NOMO-1 treated with dmso at 0.1 percent for 144 hours (cell line): ENCODE data around the gene UCN2.

ENCODE experiments used
- DNase-seq: peaks from one replicate; lab custom pipeline; 2025; ENCODE audit not compliant: unreplicated experiment; lab: John Stamatoyannopoulos, UW

UCN2 gene, protein sequence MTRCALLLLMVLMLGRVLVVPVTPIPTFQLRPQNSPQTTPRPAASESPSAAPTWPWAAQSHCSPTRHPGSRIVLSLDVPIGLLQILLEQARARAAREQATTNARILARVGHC

DNA sequence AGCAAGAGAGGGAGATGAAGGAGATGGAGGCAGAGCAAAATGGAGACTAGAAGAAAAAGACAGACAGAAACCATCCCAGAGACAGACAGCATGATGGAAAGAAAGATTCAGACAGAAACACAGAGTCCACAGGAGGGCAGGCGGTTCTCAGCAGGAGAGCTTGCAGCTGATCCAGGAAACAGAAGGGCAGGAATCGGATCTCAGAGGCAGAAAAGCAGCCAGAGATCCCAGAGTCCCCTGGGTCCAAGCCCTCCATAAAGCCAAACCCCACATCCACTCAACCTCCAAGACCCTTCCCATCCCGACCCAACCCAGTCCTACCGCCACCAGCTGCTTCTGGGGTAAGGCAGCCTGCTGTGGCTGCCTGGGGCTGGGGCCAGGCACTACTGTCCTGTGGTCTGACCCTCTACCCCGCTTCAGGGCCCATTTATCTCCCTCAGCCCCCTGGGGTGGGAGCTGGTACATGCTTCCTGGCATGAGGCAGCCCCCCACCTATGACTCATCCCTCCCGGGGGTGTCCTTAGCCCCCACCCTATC lies at the start of gene UCN2:
Gene UCN2 (minus strand): TSS at position 400 of the 537 bp plus-strand sequence. CDS start 657 bp downstream, outside the sequence.
- no peak for DNase-seq

DNA sequence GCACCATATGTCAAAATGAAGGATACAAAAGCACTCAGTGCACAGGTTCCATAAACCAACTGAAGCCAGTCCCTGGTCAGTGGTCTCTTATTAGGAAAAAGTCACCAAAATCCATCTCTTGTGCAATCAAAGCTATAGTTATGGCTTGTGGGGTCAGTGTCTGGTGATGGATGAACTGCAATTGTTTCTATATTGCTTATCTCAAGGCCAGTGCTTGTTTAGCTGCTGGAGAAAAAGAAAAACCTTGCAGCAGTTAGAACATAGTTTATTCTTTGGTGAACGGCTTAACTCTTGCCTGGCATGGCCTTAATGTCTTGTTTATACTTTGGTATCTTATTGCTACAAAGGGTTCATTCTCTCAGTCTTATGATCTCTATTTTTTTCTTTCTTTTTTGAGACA lies 48.7 kb upstream of the UCN2 start:
- no peak for DNase-seq

DNA sequence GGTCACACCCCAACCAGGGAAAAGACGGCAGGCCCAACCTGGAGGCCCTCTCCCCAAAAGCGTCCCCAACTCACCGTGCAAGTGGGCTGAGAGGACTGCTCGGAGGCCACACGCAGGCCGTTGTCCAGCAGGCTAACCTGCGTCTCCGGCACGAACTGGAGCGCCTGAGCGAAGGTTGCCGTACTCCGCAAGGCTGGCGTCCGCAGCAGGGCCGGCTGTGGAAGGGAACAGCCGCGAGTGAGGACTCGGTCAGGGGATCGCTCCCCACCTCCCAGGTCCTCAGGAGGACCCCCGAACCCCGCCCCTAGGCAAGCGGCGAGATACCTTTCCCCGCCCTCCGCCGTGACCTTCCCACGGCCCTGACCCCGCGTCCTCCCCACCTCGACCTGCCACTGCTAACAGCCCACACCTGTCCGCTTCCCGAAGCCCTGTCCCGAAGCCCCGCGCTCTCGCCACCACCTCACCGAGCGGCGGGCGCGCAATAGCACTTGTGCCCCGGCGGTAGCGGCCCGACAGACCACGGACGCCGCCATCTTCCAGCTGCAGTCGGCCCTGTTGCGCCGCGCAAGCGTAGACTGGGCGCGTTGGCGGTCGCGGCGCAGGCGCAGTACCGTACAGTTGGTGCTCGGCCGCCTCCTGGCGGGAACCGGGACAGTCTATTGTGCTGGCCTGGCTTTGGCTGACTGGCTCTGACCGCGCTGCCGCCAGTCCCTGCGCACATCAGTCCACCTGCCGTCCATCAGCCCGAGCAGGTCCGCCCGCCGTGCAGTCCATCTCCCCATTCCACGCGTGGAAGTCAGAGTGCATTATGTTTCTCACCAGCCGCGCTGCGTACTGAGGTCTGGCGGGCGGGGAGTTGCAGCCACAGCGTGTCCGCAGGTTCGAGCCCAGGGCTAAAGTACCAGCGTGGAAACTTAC lies 45.8 kb upstream of the UCN2 start, which contains the start of gene UQCRC1:
Gene UQCRC1 (minus strand): TSS at position 559 of the 918 bp plus-strand sequence. CDS start 26 bp downstream, at position 533.
- DNase-seq = peak; percentile 89

DNA sequence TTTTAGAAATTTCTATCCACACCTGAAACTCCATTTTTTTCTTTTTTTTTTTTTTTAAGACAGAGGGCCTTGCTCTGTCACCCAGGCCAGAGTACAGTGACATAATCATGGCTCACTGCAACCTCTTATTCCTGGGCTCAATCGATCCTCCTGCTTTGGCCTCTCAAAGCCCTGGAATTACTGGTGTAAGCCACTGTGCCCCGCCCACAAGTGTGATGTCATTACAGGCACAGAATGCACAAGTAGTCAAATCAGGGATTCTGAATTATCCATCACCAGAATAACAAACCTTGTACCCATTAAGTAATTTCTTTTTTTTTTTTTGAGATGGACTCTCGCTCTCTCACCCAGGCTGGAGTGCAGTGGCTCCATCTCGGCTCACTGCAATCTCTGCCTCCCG lies 43.9 kb upstream of the UCN2 start:
- DNase-seq = no peak

DNA sequence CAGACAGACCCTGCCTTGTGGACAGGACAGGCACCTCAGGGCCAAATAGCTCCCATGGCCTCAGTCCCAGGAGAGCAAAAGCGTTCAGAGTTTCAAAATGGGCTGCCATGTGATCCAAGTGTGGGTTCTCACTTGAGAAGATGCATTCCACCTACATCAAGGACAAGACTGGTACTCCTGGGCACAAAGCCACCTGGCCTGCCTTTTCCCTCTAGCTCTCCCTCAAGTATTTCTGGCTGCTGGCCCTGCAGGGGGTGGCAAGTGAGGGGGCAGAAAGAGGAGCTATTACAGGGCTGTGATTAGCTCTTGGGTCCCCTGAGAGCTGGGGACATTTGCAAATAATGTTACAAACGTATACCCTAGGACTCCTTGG lies 38.0 kb upstream of the UCN2 start:
- DNase-seq = no peak

DNA sequence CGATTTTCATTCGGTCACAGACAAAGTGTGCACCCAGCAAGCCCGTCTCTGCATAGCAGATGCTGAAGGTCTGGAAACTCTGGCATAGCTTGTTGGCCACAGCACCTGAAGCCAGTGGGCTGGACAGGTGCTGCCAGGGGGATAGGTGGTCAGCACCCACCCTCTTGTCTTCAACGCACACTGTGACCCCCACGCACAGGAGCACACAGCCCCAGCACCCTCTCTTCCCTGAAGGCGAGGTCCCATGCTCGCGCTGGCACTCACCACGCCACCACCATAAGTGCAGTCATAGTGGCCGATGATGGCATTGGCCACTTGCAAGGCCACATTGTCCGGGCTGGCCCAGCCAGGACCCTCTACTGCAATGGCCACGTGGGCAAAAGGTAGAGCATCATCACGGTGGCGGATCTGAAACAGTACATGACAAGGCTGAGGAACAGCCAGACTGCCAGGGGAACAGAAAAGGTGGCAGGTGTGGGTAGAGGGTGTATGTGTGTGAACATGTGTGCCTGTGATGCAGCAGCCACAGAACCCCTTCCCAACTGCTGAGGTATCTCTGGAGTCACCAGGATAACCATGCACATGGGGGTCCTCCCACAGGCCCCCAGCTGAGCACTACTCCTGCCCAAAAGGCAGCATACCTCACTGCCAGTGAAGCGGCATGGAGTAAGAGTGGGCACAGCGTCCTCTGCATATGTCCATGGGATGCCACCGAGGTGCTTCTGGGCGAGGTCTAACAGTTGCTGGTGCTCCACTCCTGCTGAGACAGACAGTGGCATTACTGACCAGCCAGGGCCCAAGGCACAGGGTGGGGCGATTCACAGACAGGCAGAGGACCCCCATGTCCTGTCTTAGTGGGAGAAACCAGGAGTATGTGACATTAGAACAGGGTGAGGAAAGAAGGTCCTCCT lies 37.4 kb upstream of the UCN2 start:
- DNase-seq = no peak

DNA sequence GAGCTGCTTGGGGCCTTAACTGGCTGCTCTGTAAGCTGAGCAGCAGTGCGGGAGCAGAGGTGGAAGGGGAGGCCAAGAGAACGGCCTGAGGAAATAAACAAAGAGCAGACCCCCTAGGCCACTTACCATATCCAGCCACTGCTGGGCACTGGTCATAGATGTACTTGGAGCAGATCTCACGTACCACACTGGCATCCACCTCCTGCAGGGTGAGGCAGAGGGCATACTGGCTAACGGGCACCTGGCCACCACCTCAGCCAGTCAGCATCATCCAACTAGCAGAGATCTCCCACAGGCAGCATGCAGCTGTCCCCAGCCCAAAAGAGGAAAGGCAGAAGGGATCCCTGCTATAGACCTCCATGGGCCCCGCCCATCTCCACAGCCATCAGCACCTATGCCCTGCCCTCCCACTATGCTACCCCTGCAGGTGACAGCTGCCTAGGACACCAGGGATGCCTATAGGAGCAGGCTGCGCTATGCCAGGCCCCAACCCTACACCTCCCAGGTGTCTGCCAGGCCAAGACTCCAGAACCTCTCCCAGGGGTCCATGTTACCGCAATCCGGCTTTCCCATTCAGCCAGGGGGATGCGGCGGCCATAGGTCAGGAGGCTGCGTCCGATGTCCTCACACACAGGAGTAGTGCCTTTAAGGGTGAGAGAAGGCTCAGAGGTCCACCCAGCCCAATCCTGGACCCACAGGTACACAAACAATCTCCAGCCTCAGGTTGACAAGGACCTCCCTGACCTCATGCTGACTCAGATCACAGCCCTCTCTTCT lies 36.1 kb upstream of the UCN2 start:
- no peak for DNase-seq

DNA sequence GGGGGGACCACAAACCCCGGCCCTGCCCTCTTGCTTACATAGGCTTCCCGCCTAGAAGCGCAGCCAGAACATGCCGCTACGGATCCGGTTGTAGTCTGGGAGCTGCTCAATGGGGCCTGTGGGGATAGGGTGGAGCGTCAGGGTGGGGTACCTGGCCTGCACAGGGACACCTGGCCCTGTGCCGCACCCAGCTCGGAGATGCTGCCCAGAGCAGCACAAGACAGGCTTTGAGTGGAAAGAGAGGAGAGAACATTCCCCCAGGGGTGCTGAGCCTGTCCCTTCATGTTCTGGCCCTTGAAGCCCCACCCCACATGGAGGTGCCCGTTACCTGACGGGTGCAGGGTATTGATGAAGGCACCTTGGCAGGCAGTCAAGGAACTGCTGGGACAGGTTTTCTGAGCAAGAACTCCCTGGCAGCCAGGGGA lies 35.5 kb upstream of the UCN2 start:
- DNase-seq = no peak

DNA sequence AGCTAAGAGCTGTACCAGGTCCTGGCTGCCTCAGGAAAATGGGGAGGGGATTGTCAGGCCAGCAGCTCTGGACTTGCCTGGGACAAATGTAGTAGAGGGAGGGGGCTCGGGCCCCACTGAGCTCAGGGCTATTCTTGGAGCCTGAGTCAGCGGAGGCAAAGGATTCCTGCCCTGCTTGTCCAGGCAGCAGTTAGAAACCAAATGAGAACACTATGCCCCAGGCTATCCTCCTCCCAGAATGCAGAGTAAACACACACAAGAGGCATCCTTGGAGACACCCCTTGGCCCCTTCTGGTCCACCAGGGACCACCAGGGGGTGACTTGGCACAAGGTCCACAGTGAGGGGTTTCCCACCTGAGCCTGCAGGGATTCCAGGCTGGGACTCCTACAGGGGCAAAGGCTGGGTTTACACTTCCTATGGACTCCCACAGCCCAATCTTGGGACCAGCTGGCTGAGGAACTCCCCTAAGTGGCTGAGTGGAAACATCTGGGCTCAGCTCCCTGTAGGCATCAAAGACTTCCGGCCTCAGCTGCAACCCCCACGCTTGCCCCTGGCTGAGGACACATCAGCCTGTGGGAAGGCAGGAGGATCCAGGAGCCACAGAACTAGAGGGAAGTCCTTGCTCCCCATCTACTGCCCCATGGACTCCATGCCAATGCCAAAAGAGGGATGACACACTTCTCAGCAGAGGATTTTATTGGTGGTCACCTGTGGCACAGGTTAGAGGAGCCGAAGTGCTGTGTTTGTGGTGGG lies 34.9 kb upstream of the UCN2 start:
- no peak for DNase-seq

DNA sequence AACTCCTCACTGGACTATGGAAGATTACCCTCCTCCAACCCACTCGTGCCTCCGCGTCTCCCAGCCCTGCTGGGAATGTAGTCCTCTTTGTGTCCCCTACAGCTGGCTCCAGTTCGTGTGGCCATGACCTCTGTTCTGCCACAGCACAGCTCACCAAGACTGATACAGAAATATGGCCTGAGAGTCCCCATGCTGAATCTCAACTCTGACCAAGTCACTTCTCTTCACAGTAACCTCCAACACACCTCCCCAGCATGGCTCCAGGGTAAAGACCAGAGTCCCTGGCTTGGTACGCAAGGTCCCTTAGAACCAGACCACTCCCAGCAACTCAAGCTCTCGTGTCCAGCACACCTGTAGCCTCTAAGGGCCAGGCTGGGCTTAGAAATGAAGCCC lies 33.8 kb upstream of the UCN2 start:
- DNase-seq = no peak

DNA sequence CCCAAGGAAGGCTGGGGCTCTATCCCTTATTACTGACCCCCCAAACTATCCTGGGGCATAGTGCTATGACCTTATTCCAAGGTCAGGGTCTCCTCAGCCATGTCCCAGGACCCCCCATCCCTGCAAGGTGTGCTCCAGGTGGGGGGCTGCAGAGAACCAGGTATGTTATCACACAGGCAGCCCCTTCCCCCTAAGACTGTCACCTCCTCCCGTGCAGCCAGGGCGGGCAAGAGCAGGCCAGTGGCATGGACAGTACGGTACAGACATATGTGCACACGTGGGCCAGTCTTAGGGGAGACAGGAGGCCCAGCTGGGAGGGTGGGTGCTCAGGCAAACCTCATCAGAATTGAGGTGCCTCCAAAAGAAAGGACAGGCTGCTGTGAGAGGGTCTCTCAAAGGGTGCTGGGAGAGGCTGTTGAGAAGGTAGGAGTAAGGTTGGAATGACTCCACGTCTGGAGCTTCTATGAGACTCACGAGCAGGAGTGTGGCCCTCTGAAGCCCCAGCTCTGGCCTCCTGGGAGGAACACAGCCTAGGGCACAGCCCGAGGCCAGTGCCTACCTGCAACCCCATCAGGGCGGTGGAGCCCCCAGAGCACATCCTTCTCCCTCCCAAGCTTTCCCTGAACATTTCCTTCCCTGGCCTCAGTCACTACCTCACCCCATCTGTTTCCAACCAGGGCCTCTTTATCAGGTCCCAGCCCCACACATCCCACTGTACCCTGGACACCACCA lies 33.3 kb upstream of the UCN2 start:
- no peak for DNase-seq

DNA sequence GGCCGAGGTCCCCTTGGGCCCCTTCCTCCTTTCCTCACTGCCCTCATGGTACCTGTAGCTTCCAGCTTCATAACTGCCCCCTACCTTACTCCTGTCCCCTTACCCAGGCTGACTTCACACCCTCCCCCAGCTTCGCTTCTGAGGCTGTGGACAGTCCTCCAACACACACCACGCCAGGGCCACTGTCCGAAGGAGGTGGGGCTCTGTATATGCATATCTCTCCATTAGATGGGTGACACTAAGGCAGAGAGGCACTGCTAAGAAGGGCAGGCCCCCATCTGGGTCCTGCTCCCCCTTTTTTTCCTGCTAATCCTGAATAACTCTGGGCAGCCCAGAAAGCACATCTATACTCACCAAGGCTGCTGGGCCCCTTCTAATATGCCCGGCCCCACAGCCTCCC lies 32.6 kb upstream of the UCN2 start:
- no peak for DNase-seq

DNA sequence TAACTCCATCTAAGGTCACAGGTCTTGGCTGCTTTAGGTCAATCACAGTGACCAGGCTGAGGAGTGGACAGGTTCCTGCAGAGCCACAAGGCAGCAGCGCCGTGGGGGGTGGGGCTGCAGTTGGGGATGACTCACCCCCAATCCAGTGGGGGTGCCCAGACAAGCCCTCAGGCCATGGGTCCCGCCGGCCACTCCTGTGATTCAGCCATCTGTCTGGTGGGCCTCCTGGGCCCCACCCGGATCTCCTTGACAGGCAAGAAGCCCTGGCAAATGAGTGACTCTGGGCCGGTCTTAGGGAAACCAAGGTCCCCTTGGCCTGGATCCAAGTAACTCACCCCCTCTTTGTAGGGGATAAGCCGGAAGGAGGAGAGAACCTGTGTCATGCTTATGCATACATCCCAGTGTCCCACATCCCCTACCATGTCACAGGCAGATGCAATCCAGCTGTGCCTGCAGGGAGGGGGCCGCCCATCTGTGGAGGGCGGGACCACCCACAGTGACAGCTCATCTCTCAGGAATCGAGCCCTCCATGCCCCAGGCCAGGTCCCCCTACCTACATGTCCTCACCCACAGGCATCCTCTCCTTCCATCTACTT lies 32.0 kb upstream of the UCN2 start:
- DNase-seq = no peak

DNA sequence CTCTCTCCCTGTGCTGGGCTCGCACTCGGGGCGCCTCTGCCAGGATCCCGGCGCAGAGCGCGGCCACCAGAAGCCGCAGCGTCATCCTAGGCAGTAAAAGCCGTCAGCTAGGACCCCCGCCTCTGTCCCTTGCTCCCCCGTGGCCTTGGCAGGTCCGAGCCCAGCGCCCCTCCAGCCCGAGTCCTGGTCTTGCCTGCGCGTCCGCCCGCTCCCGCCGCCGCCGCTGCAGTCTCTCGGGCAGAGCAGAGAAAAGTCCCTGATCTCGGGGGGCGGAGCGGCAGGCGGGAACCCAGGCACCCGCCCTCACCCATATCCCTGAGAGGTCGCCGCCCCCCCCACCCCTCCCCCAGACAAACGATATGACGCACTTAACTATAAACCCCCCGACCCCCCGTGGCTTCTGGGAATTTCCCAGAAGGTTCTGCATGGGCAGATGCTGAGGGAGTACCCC lies 31.5 kb upstream of the UCN2 start, which contains the start of gene COL7A1:
Gene COL7A1 (minus strand): TSS at position 255 of the 451 bp plus-strand sequence. CDS start 170 bp downstream, at position 85.
- DNase-seq = no peak

DNA sequence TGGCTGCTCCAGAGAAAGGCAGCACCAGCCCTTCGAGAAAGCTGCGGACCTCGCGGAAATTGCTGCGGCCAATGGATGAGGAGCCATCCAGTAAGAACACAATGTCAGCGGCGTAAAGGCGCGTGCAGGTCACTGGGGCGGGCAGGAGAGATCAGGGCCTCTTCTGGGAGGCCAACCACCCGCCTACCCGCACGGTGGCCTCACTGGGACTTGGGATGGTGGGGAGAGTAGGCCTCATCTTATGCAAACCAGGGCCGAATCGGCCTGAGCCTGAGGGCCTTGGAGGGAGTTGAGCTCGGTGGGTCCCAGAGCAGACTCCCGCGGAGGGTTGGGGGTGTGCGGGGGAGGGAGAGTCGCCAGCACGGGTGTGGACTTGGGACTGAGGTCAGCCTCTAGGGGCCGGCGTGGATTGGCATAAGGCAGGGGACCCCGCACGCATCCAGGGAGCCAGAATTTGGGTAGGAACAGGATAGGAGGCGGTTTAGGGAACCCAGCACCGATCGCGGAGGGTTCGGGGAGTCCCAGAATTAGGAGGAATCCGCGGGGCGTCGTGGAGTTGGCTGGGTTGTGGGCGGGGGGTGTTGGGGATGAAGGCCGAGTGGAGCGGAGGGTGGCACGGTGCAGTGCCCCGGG lies 31.0 kb upstream of the UCN2 start:
- no peak for DNase-seq

DNA sequence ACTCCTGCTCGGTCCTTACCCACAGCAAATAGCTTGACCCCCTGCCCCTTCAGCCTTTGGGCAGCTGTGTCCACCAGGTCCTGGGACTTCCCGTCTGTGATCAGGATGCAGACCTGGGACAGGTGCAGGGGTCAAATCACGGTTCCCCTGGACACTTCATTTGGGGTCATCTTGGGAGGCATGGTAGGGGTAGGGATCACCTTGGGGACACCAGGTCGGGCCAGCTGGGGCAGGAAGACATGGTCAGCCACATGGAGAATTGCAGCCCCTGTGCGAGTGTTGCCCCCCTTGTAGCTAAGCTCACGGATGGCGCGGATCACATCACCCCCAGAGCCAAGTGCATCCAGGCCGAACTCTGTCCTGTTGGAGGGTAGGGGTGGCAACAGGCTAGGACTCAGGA lies 29.8 kb upstream of the UCN2 start:
- DNase-seq = no peak

DNA sequence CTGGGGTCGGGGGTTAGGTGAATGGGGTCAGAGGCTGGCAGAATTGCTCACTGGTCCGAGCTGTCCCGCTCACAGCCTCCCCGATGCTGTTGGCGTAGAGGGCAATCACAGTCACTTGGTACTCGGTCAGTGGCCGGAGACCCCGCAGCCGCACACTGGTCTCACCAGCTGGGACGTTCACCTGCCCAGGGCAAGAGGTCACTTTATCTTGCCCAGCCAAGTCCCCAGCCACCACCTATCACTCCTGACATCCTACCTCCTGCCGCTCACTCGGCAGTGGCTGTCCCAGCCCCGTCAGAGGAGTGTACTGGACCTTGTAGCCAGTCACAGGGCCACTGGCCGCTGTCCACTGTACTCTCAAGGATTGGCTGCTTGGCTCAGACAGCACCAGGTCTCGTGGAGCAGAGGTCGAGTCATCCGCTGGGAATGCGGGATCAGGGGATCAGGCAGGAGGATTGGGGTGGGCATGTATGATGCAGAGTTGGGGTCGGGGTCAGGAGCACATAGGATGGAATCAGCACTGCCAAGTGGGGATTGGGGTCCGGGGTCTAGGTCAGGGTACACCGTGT lies 29.0 kb upstream of the UCN2 start:
- no peak for DNase-seq
